Measurements from ENCODE around the gene ADCY5.

GRCh38 chr3:123307064-123307463, 141.8 kb downstream of the ADCY5 start:
- TF ChIP-seq CTCF (IDR thresholded peaks at IDR 0.05) (no peak), EP300 (IDR thresholded peaks at IDR 0.05) (no peak)
